GM12872 (cell line): ENCODE data around the gene SMIM29.

Source experiments
- CTCF ChIP-seq: IDR thresholded peaks from 3 replicates; pipeline ENCODE4 v1.5.1; 2011; ENCODE audit warnings: low read depth, mild to moderate bottlenecking, low read length, moderate library complexity; ENCODE audit not compliant: insufficient read depth

The SMIM29 gene

GRCh38 chr6:34207695-34208443 lies 40.9 kb downstream of the SMIM29 start:
- TF ChIP-seq CTCF = no peak

GRCh38 chr6:34206726-34207125 lies 42.1 kb downstream of the SMIM29 start:
- no peak for TF ChIP-seq CTCF

- TF ChIP-seq CTCF = no peak
These were observed 42.9 kb downstream of the SMIM29 start for GRCh38 chr6:34205916-34206315.

- no peak for TF ChIP-seq CTCF
These were observed 43.3 kb downstream of the SMIM29 start for GRCh38 chr6:34205466-34205865.

GRCh38 chr6:34204693-34205092 lies 44.1 kb downstream of the SMIM29 start:
- TF ChIP-seq CTCF = no peak

- no peak for TF ChIP-seq CTCF
These were observed 46.2 kb downstream of the SMIM29 start for GRCh38 chr6:34202329-34203201.

- no peak for TF ChIP-seq CTCF
These were observed 47.2 kb downstream of the SMIM29 start for GRCh38 chr6:34201455-34202107.
